GM18511 (cell line): Measurements from ENCODE around the gene SLC22A5.
"Not testable (repeated sequence)": the region's sequence is repeated elsewhere in the genome, so short reads cannot be mapped to it uniquely, and the experiment has no call there.

Experiments
- ATAC-seq: cut with Tn5 transposase; IDR thresholded peaks from one replicate; pipeline ENCODE4 v1.9.1; 2021; ENCODE audit warnings: mild to moderate bottlenecking, moderate library complexity; ENCODE audit not compliant: unreplicated experiment

SLC22A5 gene

DNA sequence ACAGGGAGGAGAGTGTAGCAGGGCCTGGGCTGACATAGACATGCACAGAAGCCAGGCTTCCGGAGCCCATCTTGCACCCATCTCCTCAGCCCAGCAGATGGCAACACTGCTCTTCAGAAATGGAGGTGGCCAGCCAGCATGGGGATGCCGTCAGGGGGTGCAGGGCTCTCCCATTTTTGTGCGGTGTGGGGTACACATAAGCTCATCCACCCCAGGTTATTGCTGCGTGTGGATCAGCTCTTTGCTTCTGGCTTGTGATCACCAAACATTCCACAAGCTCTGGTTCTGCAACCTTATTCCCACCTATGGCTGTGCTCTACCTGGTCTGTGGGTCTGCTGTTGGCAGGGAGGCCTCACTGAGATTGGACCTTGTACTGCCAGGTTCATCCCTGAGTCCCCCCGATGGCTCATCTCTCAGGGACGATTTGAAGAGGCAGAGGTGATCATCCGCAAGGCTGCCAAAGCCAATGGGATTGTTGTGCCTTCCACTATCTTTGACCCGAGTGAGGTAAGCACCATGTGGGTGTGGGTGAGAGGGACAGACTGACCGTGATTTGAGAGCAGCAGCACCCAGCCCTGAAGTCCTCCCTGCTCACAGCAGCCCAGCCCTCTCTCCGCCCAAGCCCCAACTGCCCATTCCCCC is 17.3 kb downstream of the SLC22A5 start:
- peak; percentile 88 for ATAC-seq

DNA sequence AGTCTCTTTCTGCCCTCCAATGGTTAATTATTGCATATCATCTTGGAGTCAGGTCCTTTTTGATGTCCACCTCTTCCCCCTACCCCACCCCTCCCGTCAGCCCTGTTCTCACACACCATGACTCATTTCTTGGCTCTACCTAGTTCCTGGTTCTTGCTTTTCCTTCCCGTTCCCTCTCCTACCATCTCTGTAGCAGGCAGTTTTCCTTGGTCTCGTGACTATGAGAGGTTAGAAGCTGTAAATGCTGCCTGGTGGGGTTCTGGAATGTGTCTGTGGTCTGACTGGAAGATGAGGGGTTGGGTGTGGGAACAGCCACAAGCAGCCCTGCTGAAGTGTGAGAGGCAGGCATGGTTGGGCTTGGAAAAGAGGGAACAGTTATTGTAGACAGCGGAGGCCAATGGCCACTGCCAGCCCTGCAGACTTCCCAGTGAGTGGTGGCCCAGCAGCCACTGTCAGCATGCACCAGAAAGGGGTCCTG is 18.2 kb downstream of the SLC22A5 start:
- no peak for ATAC-seq

DNA sequence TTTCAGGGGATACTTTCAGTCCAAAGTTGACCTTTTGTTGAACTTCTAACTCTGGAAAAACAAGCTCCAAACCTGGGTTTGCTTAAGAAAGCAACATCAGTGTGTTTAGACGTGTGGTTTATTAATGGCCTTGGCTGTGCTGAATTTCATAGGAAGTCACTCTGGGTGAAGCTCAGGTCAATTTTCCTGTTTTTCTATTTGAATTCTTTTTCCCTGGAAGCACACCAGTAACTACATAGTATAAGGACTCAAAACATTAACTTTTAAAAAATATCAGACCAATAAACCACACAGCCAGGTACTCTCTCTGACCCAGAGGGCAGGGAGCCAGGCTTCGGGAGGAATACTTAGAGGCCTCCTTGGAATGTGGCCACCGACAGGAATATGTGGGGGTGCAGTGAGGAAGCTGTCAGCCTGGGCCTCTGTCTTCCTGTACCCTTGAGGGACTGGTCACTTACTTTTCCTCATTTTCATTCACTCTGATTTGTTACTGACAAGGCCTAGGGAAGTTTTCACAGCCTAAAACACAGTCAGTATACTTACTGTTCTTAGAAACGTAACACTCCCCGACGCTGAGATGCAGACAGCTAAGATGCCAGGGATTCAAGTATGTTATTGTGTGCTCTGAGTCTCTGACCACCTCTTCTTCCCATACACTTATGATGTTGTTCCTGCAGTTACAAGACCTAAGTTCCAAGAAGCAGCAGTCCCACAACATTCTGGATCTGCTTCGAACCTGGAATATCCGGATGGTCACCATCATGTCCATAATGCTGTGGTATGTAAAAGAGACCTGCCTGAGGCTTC is 18.9 kb downstream of the SLC22A5 start:
- no peak for ATAC-seq

DNA sequence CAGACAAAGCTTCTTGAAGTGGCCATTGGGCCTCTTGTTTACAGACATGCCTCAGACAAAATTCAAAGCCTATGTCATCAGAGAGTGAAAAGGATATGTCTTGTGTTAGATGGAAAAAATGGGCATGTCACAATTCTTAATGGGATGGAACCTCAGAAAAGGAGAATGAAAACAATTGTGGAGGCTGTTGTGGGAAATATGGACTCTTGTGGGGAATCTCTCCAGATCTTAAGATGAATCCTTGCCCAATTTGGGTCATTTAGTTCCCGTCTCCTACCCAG is 19.5 kb downstream of the SLC22A5 start:
- ATAC-seq, result no peak

DNA sequence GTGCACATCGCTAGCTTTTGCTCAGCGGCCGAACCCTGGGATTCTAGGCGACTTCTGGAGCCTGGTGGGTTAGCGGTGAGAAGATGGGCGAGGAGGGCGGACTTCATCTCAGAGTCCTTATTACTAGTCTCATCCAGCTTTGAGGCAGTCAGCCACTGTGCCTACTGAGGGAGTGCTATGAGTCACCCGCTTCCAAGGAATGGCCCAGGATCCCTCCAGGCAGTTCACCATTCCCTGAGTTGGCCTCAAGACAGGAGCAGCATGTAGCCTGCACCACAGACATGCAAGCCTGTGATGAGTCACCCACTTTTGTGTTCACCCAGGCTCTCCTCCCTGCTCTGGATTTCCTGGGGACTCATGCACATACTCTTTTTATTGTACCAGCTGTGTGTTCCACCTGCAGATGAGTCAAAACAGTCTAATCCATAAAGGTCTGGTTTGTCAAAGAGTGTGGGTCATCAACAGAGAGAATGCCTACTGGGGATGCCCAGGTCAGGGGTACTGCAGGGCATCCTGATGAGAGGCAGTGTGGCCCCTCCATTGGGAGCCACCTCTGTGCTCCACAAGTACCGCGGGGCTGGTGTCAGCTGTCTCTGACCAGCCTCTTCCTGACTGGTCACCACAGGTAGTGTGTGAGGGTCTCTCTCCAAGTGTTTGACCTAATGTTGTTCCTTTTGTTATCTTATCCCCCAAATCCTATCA is 20.2 kb downstream of the SLC22A5 start:
- ATAC-seq, result no peak

DNA sequence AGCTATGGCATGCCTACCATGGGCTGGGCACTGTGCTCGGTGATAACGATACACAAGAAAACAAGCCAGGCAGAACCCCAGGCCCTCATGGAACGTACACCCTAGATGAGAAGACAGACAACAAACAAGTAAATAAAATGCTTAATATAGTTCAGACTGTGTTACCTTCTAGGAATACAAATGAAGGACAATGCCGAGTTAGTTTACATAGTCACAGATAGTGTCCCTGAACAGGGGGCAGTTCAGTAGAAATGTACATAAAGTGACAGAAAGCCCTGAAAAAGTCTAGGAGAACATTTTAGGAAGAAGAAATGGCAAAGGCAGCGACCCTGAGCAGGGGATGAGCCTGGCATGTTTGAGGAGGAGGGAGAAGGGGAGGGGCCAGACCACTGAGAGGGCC is 21.7 kb downstream of the SLC22A5 start:
- no peak for ATAC-seq

DNA sequence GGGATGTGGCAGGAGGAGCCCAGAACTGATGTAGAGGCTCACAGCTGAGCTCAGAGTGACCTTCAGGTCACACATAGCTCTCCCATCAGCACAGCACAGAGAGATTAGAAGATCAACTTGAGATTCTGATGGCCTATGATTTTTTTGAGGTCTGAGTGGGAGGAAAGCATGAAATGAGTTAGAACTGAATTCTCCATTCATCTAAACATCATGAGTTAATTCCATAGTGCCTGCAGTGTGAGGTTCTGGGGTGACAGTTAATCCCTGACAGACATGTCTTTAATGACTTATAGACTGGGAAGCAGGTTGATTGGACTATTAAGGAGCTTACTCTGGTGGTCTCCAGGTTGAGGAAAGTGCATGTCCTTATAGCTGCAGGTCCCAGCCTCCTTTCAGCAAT is 22.4 kb downstream of the SLC22A5 start:
- ATAC-seq, result no peak

DNA sequence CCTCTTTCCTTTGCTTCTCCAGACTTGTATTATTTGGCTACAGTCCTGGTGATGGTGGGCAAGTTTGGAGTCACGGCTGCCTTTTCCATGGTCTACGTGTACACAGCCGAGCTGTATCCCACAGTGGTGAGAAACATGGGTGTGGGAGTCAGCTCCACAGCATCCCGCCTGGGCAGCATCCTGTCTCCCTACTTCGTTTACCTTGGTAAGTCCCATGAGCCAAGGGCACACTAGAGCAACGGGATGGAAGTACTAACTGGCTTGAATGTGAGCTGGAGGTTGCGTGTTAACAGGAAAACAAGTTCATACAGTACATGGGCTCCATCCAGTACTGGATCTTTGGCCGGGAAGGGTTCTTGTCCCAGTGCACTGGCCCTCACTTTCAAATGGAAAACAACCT is 22.9 kb downstream of the SLC22A5 start:
- ATAC-seq, result no peak

DNA sequence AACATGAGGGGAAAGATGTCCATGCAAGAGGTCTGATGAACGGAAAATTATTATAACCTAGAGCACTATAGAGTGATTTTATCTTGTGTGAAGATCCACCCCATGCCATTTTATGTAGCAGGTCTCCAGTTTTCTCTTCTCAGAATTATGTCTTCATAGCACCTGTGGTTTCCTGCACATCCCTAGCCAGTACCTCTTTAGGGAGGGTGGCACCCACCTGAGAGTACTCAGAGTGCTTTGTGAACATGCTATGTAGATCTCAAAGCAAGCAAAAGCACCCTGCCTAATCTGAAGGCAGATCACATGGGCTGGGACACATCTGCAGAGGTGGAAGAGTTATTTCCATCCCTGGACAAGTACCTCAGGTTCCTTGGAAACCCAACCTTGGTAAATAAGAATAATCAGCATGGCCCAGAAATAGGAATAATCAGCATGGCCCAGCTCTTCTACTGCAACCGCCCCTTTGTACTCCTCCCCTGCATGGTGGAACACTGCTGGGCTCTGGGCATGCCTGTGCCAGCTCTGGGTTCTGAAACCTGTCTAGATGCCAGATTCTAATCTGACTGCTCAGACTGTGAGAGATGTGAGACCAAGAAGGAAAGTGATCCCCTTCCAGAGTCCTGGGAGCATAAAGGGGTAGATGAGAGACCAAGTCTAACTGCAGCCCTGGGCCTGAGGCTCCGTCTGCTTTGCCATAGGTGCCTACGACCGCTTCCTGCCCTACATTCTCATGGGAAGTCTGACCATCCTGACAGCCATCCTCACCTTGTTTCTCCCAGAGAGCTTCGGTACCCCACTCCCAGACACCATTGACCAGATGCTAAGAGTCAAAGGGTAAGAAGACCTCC is 23.7 kb downstream of the SLC22A5 start:
- no peak for ATAC-seq

DNA sequence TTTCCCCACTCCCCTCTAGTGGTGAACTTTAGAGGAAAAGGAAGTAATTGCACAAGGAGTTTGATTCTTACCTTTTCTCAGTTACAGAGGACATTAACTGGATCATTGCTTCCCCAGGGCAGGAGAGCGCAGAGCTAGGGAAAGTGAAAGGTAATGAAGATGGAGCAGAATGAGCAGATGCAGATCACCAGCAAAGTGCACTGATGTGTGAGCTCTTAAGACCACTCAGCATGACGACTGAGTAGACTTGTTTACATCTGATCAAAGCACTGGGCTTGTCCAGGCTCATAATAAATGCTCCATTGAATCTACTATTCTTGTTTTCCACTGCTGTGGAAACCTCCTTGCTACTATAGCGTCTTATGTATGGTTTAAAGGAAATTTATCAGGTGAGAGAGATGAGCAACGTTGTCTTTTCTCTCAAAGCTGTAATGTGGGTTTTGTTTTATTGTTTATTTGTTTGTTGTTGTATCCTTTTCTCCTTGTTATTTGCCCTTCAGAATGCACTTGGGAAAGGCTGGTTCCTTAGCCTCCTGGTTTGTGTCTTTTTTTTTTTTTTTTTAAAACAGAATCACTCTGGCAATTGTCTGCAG is 25.3 kb downstream of the SLC22A5 start:
- peak; percentile 89 for ATAC-seq

DNA sequence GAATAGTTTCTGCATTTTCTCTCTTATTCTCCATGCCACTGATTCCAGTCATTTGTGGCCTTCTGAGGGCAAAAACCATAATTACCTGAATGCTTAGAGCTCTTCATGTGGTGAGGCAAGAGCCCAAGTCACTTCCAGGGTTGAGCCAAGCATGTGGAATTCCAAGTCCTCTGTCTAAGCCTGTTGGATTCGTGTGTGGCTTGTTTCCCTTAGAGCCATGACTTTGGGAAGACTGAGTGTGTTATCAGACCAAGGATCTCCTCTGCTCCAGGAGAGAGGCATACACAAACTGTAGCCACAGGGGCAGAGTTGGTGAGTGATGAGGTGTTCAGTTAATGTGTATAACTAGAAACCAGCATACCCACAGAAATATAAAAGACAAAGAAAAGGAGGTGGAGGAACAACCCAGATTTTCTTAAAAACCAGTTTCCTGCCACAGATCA is 27.1 kb downstream of the SLC22A5 start:
- ATAC-seq, result no peak

DNA sequence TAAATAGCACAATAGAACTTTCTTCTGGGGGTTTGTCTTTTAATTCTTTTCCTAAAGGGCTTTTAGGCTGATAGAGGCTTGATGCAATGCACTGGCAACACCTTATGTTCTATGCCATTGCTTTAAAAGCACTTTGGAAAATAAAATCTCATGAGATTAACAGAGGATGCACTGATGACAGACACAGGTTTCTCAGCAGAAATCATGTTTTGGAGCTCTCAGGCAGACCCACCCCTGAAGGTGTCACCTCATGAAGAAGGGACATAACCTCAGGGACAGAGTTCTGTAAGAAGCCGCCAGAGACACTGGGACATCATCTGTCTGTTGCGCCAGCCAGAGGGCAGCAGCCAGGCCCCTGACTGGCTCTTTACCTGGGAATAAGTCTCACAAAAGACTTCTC is 27.7 kb downstream of the SLC22A5 start:
- no peak for ATAC-seq

DNA sequence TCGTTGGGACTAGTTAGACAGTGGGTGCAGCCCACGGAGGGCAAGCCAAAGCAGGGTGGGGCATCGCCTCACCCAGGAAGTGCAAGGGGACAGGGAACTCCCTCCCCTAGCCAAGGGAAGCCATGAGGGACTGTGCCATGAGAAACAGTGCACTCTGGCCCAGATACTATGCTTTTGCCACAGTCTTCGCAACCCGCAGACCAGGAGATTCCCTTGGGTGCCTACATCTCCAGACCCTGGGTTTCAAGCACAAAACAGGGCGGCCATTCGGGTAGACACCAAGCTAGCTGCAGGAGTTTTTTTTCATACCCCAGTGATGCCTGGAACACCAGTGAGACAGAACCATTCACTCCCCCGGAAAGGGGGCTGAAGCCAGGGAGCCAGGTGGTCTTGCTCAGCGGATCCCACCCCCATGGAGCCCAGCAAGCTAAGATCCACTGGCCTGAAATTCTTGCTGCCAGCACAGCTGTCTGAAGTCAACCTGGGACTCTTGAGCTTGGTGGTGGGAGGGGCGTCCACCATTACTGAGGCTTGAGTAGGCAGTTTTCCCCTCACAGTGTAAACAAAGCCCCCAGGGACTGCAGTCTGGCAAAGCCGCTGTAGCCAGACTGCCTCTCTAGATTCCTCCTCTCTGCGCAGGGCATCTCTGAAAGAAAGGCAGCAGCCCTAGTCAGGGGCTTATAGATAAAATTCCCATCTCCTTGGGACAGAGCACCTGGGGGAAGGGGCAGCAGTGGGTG is 28.6 kb downstream of the SLC22A5 start:
- ATAC-seq, result not testable (repeated sequence)

DNA sequence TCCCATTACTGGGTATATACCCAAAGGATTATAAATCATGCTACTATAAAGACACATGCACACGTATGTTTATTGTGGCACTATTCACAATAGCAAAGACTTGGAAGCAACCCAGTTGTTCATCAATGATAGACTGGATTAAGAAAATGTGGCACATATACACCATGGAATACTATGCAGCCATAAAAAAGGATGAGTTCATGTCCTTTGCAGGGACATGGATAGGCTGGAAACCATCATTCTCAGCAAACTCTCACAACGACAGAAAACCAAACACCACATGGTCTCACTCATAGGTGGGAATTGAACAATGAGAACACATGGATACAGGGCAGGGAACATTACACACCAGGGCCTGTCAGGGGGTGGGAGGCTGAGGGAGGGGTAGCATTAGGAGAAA is 34.5 kb downstream of the SLC22A5 start:
- ATAC-seq, result not testable (repeated sequence)

DNA sequence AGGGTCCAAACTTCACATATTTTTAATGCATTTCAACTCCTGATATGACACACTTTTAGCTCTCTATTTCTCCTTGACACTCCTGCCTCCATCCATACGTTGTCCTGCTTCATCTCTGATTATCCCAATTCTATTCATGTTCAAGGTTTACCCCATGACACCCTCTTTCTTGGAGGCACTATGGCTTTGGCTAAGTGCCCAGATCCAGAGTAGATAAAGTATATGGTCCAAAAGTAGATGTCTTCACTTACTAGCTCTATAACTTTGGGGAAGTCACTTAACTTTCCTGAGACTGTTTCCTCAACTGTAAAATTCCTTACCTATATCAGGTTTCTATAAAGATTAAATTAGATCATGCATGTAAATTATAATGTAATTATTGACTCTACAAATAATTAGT is 36.1 kb downstream of the SLC22A5 start:
- ATAC-seq, result no peak

DNA sequence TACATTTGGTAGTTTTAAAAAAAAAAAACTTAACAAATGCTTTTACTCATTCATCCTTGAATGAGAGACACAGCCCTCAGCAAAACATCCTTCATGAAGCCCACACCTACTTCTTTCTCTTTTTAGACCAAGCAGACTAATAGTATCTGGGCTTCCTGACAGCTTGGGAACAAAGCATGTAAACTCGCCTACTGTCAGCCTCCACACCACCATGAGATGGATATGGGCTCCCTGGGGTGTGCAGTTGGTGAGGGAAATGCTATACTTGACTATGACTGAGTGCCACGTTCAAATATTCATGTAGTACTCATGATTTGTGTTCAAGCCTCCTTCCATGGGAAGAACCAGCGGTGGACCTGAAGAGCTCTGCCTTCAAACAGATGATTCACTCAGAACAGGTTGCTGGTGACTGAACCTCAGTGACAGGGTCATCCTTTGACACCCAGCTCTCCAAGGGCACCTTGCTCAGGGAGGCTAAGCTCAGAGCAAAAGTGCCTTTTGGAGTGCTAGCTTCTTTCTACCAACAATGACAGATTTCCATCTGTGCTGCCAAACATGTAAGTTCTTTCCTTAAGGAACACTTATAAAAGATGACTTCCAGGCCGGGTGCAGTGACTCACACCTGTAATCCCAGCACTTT is 36.8 kb downstream of the SLC22A5 start:
- no peak for ATAC-seq

DNA sequence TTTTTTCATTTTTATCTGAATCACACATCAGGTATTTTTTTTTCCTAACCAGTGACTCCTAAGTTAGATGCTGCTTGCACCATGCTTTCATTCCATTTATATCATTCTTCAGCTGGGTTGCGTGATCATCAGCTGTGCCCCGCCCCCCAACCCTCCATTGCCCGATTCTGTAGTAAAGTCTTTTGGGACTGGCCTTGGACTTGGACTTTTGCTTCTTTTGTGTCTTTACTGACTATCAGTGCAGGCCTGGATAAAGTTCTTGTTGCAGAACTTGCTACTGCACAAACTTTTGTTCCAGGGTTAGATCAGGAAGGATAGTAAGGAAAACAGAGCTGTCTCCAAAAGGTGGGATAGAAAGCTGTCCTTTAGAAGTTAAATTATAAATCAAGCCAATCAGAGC is 38.5 kb downstream of the SLC22A5 start:
- no peak for ATAC-seq

DNA sequence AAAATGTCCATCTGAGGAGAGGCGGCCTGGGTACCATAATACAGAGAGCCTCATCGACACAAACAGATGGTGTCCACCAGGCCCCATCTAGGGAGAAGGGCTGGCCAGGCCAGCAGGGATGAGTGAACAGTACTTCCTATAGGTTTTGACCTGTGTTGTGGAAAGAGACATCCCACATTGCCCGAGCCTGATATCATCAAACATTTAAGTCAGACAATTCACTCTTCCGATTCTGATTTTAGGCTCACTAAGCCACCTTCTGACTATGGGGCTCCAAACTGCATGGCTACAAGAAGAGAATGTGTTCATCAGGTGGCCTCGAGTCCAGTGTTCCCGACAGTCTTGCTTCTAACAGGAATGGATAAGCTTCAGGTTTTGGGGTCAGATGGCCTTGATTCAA is 38.9 kb downstream of the SLC22A5 start:
- ATAC-seq, result no peak

DNA sequence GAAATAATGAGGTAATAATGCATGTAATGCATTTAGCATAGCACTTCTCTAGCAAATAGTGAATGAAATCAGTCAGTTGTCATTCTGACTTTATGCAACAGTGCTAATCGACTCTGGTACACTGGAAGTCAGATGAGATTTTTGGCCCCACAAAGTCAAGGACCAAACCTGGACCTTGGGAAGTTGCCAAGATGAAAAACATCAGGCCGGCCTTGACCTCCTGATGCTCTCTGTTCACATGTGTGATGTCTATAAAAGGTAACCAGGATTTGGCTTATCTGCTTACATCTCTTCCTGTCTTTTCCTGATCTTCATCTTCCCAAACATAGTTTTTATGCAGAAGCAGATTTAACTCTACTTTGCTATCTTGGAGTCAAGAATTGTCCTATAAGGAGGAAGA is 39.5 kb downstream of the SLC22A5 start:
- ATAC-seq, result no peak
